ENCODE measurements around the gene FKBP5. TPM values are rescaled to one million over a fixed set of nuclear protein-coding genes. Genes with fewer than 3 reads are reported as not detected.
A peak's percentile ranks its signal among the peaks of the same experiment; 100 is the strongest.

The FKBP5 gene
- total RNA-seq, 2 donors from 2014 or later = 133 to 138 TPM

DNA sequence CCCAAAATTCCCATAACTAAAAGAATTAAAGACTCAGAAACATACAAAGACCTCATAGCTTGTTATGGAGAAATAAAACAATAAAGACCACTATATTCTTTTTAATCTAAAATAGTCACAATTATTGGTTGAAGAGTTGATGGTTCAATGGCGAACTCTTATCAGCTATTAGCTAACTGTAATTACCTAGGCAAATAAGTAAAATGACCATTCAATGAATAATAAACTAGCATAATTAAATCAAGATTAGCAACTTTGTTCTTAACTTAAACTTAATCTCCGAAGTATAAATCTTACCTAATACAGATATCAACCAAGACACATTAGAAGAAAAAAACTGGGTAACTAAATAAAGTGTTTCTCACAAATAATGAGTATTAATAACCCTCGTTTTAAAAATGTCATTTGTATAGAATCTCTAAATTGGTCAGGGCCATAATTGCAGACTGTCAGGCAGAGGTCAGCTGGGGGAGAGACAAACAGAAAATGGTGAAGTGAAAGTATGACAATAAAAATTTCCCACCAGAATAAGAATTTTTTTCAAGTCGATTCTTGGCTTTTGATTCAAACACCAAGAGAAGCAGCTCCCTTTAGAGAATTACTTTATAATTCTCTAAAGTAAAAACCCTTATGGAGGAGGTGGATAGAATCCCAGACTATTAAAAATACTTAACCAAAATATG, 1.7 kb downstream of the FKBP5 start:
- peaks cover 38% of the 10 kb centered on the region for H3K4me1 ChIP-seq
- intact Hi-C loops (cut with DNase I) = loop anchor here (10.0 kb wide), 2 partner anchors 48 to 52 kb away; partner anchors contain the start of gene ARMC12
- DNase-seq = no peak
- H3K4me3 ChIP-seq = peak overlapping the region; percentile 56 to 85
- H3K9me3 ChIP-seq = no peaks in the 10 kb centered on the region
- ATAC-seq = no peak
- peak overlapping the region; percentile 84 to 95 (median 94) for H3K27ac ChIP-seq
- H3K36me3 ChIP-seq (replicated peaks in 1 of 2; ENCODE audit: insufficient read depth in 1 of 2, low read depth in 2 of 2) = no peaks in the 10 kb centered on the region
- H3K27me3 ChIP-seq = no peaks in the 10 kb centered on the region
- TF ChIP-seq, protein P1, sequence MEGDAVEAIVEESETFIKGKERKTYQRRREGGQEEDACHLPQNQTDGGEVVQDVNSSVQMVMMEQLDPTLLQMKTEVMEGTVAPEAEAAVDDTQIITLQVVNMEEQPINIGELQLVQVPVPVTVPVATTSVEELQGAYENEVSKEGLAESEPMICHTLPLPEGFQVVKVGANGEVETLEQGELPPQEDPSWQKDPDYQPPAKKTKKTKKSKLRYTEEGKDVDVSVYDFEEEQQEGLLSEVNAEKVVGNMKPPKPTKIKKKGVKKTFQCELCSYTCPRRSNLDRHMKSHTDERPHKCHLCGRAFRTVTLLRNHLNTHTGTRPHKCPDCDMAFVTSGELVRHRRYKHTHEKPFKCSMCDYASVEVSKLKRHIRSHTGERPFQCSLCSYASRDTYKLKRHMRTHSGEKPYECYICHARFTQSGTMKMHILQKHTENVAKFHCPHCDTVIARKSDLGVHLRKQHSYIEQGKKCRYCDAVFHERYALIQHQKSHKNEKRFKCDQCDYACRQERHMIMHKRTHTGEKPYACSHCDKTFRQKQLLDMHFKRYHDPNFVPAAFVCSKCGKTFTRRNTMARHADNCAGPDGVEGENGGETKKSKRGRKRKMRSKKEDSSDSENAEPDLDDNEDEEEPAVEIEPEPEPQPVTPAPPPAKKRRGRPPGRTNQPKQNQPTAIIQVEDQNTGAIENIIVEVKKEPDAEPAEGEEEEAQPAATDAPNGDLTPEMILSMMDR (IDR thresholded peaks at IDR 0.05) = no peak
- no peak for TF ChIP-seq POLR2A (IDR thresholded peaks at IDR 0.05)
- WGBS, 2 donors = 23 to 24% methylated on average over 4 of the region's 4 CpGs

DNA sequence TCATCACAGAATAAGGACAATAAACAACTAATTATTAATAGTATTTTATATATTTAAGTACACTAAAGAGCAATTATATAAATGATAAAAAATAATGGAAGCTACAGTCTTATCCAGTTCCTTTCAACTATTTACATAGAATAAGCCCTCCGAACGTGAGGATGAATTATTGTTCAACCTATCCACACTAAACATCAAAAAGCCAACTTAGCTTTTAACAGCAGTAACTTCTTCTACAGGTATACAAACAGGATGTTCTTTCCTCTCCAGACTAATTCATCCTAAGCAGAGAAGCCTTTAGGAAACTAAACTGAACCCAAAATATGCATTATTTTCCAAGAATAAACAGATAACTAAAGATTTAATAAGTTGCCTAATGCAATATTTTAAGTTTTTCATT, 2.3 kb downstream of the FKBP5 start:
- peaks cover 37% of the 10 kb centered on the region for H3K4me1 ChIP-seq
- intact Hi-C loops (cut with DNase I) = loop anchor here (10.0 kb wide), 2 partner anchors 48 to 52 kb away; partner anchors contain the start of gene ARMC12
- ATAC-seq = no peak
- no peaks in the 10 kb centered on the region for H3K9me3 ChIP-seq
- no peaks in the 10 kb centered on the region for H3K36me3 ChIP-seq (replicated peaks in 1 of 2; ENCODE audit: insufficient read depth in 1 of 2, low read depth in 2 of 2)
- no peak for TF ChIP-seq POLR2A (IDR thresholded peaks at IDR 0.05)
- 31 to 33% methylated on average over 2 of the region's 2 CpGs for WGBS, 2 donors
- H3K27ac ChIP-seq = peak overlapping the region in 2 of 4 donors; percentile 84 to 93
- H3K27me3 ChIP-seq = no peaks in the 10 kb centered on the region
- peak overlapping the region in 1 of 2 donors; percentile 85 for H3K4me3 ChIP-seq
- no peak for DNase-seq

DNA sequence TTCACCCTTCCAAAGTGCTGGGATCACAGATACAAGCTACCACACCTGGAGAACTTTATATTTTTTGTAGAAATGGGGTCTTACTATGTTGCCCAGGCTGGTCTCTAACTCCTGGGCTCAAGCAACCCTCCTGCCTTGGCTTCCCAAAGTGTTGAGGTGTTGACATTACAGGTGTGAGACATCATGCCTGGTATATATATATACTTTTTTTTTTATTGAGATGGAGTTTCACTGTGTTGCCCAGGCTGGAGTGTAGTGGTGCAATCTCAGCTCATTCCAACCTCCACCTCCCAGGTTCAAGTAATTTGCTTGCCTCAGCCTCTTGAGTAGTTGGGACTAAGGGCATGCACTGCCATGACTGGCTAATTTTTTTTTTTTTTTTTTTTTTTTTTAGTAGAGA, 5.4 kb downstream of the FKBP5 start:
- Histone ChIP-seq H3K36me3 (replicated peaks in 1 of 2; ENCODE audit: insufficient read depth in 1 of 2, low read depth in 2 of 2) (no peaks in the 10 kb centered on the region), H3K27me3 (no peaks in the 10 kb centered on the region), H3K4me1 (peaks cover 44% of the 10 kb centered on the region), H3K4me3 (no peak overlapping the region), H3K9me3 (no peaks in the 10 kb centered on the region), H3K27ac (no peak overlapping the region)
- DNase-seq (no peak), ATAC-seq (no peak)
- intact Hi-C loops (cut with DNase I) = loop anchor here (10.0 kb wide), 2 partner anchors 48 to 52 kb away; partner anchors contain the start of gene ARMC12
- TF ChIP-seq POLR2A (IDR thresholded peaks at IDR 0.05) = no peak
- TF ChIP-seq, protein P1 (IDR thresholded peaks at IDR 0.05) = no peak

DNA sequence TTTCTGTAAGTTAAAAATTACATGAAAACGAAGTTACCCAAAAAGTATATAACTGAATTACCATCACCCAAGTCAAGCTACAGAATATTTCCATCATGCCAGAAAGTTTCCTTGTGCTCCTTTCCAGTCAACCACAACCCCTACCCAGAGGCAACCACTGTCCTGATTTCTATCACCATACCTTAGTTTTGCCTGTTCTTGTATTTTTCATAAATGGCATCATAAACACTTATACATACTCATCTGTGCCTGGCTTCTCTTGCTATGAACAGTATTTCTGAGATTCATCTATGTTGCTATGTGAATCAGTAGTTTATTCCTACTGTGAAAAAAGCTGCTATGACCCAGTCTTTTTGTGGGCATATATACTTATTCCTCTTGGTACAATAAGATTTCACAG, 7.4 kb downstream of the FKBP5 start:
- Histone ChIP-seq H3K4me3 (no peak overlapping the region), H3K9me3 (no peaks in the 10 kb centered on the region), H3K27me3 (no peaks in the 10 kb centered on the region), H3K36me3 (replicated peaks in 1 of 2; ENCODE audit: insufficient read depth in 1 of 2, low read depth in 2 of 2) (no peaks in the 10 kb centered on the region), H3K4me1 (peaks cover 64% of the 10 kb centered on the region), H3K27ac (no peak overlapping the region)
- ATAC-seq (no peak), DNase-seq (no peak)
- no peak for TF ChIP-seq POLR2A (IDR thresholded peaks at IDR 0.05)
- TF ChIP-seq, protein P1 (IDR thresholded peaks at IDR 0.05) = no peak
- intact Hi-C loops (cut with DNase I) = loop anchor here (10.0 kb wide), 2 partner anchors 46 to 54 kb away; partner anchors contain the start of gene ARMC12
- 74 to 97% methylated on average over 1 of the region's 1 CpG for WGBS, 2 donors

DNA sequence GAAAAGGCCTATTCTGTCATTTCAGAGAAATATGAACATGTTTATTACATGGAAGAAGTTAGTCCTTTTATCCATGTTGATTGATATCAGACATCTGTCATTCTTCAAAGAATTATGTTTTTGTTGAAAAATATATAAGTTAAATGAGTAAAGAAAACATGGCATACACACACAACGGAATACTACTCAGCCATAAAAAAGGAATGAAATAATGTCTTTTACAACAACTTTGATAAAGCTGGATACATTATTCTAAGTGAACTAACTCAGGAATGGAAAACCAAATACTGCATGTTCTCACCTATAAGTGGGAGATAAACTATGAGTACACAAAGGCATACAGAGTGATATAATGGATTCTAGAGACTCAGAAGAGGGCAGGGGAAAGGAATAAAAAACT, 9.3 kb downstream of the FKBP5 start:
- Histone ChIP-seq H3K4me1 (peaks cover 76% of the 10 kb centered on the region), H3K9me3 (no peaks in the 10 kb centered on the region), H3K27ac (no peak overlapping the region), H3K4me3 (no peak overlapping the region), H3K27me3 (no peaks in the 10 kb centered on the region), H3K36me3 (replicated peaks in 1 of 2; ENCODE audit: insufficient read depth in 1 of 2, low read depth in 2 of 2) (no peaks in the 10 kb centered on the region)
- TF ChIP-seq, protein P1 (IDR thresholded peaks at IDR 0.05) = no peak
- TF ChIP-seq POLR2A (IDR thresholded peaks at IDR 0.05) = no peak
- ATAC-seq (no peak), DNase-seq (no peak)
- WGBS, 2 donors = 87 to 96% methylated on average over 1 of the region's 1 CpG
- intact Hi-C loops (cut with DNase I) = no loop called here
